Measurements from ENCODE around the gene TPCN1.

DNA sequence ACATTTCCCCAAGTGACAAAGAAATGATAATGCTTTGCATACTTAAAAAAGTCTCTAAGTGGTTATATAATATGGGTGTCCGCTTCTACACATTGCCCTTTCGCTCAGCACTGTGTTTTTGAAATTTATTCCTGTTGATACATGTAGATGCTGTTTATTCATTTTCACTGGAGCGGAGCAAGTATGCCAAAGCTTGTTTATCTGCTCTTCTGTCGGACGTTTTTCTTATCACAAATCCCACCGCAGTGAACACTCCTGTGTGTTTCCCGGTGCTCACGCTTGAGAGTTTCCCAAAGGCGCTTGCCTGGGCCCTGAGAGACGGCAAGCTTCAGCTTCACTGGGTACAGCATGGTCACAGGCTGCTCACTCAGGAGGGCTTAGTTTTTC is 50.2 kb downstream of the TPCN1 start:
- TF ChIP-seq, protein P1, sequence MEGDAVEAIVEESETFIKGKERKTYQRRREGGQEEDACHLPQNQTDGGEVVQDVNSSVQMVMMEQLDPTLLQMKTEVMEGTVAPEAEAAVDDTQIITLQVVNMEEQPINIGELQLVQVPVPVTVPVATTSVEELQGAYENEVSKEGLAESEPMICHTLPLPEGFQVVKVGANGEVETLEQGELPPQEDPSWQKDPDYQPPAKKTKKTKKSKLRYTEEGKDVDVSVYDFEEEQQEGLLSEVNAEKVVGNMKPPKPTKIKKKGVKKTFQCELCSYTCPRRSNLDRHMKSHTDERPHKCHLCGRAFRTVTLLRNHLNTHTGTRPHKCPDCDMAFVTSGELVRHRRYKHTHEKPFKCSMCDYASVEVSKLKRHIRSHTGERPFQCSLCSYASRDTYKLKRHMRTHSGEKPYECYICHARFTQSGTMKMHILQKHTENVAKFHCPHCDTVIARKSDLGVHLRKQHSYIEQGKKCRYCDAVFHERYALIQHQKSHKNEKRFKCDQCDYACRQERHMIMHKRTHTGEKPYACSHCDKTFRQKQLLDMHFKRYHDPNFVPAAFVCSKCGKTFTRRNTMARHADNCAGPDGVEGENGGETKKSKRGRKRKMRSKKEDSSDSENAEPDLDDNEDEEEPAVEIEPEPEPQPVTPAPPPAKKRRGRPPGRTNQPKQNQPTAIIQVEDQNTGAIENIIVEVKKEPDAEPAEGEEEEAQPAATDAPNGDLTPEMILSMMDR (IDR thresholded peaks at IDR 0.05; ENCODE audit: insufficient read depth, low read length, poor library complexity, severe bottlenecking), result no peak
- no peak for TF ChIP-seq EZH2phosphoT487 (conservative IDR thresholded peaks at IDR 0.05; ENCODE audit: low read length)
